Stimulated activated CD4-positive, alpha-beta T cell treated with anti-CD3 and anti-CD28 coated beads, Interleukin-4, amount 100 ng/mL, for 24 hours (primary cell): ENCODE data around the gene KAZN.

Source experiments
- DNase-seq: peaks from one replicate; pipeline ENCODE4 v3.0.0-alpha.2; 2020

KAZN gene

GRCh38 chr1:14871218-14871970 lies 272.9 kb downstream of the KAZN start:
- no peak for DNase-seq

DNA sequence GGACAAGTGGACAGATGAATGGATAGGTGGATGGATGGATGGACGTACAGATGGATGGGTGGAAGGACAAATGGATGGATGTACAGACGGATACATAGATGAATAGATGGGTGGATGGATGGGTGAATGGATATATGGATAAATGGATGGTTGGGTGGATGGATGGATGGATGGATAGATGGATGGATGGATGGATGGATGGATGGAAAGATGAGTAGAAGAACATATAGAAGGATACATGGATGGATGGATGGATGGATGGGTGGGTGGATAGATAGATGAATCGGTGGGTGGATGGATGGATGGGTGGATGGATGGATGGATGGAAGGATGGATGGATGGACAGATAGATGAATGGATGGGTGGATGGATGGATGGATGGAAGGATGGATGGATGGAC lies 274.3 kb downstream of the KAZN start:
- DNase-seq, result no peak

DNA sequence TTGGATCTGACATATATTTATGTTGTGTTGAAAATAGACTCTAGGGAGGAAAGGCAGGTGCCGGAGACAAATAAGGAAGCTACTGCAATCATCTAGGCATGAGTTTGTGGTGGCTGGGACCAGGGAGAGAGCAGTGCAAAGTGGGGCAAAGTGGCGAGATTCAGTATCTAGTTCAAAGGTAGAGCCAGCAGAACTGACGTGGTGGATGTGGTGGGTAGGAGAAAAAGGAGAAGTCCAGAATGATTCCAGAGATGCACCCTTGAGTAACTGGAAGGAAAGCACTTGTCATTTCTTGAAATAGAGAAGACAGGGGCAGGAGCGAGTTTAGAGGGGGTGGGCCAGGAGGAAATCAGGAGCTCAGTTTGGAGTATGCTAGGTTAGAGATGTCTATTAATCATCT lies 275.2 kb downstream of the KAZN start:
- no peak for DNase-seq

- no peak for DNase-seq
These were observed 277.3 kb downstream of the KAZN start for GRCh38 chr1:14875524-14876509.

DNA sequence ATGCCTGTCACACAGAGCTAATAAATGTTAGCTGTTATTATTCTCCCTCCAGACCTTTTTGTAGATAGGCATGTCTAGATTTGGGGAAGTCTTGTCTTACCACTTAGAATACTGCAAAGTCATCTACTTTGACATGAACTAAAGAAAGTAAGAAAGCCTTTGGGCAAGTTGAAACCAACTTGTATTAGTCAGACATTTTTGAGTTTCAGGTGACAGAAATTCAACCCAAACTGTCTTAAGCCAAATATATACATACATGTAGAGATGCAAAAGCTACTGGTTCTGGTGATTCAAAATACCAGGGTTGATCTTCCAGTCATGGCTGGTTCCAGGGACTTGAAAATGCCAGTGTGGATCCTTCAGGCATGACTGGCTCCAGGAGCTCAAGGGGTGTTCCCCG lies 278.3 kb downstream of the KAZN start:
- no peak for DNase-seq

- DNase-seq, result no peak
These were observed 278.7 kb downstream of the KAZN start for GRCh38 chr1:14877224-14877623.

DNA sequence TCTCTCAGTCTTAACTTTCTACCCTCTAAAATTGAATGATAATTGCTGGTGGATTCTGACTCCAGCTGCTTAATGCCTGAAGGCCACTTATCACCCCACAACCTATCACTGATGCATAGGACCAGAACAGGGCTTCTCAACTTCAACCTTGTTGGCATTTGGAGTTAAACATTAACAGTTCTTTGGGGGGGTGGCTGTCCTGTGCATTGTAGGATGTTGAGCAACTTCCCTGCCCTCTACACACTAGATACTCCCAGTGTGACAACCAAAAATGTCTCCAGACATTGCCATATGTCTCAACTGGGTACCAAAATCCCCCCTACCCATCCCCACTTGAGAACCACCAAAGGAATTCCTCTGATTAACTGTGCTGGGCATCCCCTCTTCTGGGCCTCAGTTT lies 279.6 kb downstream of the KAZN start:
- DNase-seq, result no peak

GRCh38 chr1:14878951-14879350 lies 280.5 kb downstream of the KAZN start:
- no peak for DNase-seq

DNA sequence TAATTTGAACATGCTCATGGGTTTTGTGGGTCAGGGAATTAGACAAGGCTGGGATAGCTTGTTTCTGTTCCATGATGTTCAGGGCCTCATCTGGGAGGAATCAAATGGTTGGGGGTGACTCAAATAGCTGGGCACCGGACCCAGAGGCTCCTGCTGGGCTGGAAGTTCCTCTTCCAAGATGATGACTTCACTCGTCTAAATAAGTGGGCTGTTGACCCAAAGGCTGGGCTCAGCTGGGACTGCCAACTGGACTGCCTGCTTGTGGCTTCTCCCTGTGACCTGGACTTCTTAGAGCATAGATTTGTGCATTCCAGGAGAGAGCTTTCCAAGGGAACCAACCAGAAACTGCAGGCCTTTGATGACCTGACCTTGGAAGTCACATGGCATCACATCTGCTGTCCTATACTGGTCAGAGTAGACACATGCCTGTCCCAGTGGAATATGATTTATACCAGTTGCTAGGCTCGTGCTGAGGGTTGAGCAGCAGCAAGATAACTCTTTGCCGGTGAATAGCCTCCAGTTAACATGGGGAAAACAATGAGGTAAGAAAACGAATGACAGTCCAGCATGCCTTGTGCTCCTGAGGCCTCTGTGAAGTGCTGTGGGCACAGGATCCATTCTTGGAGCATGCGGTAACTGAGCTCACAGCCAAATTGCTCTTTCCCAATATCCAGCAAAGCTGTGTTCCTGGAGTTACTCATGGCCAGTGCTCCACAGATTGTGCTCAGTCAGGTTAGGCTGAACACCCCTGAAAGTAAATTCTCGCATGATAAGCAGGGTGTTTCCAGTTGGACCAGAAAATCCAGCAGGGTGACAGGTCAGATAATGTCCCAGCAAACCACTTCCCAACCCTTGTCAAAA lies 282.2 kb downstream of the KAZN start:
- no peak for DNase-seq

GRCh38 chr1:14881775-14882672 lies 283.5 kb downstream of the KAZN start:
- no peak for DNase-seq

DNA sequence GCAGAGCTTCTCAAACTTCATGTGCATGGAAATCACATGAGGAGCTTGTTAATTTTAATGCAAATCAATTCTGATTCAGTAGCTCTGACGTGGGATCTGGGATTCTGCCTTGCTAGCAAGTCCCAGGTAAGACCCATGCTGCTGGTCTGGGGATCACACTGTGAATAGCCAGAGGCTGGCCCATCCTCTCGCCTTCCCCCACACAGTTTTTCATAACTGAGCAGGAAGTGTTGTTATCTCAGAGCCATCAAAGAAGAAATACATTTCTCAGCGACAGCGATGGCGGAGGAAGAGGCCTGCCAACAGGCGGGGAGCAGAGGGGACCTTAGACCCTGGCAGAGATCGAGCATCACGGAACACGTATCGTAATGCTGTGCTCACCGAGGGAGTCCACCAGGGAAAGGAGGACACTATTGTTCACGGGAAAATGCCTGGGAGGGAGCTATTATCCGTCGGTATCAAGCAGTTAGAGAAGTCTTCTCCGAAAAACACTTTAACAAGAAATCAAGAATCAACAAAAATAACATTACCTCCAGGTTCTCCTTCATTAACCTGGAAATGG lies 286.2 kb downstream of the KAZN start:
- no peak for DNase-seq

- DNase-seq, result no peak
These were observed 288.6 kb downstream of the KAZN start for GRCh38 chr1:14887044-14887566.

DNA sequence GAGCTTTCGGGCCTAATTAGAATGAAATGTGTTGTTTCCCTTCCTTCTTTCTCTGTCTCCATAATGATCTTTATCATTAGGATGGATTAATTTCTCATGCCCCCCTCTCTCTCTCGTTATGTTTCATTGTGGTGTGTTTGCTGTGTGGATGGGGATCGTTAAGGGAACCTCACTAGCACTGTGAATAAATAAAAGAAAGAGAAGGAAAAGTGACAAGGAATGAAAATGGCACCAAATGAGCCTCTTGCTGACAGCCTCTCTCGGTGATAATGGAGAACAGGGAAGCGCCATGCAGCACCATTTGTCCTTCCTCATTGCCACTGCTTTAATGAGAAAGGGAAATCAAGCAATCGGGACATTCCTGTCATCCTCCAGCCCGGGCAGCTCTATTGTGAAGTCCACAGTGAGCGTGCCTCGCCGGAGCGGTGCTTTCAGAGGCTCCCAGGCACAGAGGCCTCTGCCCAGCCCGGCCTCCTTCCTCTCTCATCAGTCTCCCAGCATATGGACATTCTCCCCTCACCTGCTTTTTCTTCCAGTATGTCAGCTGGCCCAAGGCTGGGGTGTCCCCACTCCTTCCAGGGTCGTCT lies 289.4 kb downstream of the KAZN start:
- no peak for DNase-seq

GRCh38 chr1:14888374-14888773 lies 289.9 kb downstream of the KAZN start:
- no peak for DNase-seq

GRCh38 chr1:14889825-14890440 lies 291.4 kb downstream of the KAZN start:
- no peak for DNase-seq

GRCh38 chr1:14891991-14892390 lies 293.5 kb downstream of the KAZN start:
- DNase-seq, result no peak

GRCh38 chr1:14894811-14895560 lies 296.5 kb downstream of the KAZN start:
- no peak for DNase-seq

DNA sequence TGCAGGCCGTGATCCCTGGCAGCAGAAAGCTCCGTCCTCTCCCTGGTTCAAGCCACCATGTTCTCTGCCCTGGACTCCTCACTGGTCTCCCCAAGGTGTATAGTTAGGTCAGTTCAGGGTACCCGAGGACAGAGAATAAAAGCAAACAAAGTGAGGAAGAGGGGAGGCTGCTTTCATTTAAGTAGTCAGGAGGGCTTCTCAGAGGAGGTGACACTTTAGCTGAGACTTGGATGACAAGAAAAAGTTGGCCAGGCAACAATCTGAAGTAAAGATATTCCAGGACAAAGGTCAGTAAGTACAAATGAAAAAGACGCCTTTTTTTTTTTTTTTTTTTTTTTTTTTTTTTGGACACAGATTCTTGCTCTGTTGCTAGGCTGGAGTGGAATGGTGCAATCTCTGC lies 297.2 kb downstream of the KAZN start:
- no peak for DNase-seq

DNA sequence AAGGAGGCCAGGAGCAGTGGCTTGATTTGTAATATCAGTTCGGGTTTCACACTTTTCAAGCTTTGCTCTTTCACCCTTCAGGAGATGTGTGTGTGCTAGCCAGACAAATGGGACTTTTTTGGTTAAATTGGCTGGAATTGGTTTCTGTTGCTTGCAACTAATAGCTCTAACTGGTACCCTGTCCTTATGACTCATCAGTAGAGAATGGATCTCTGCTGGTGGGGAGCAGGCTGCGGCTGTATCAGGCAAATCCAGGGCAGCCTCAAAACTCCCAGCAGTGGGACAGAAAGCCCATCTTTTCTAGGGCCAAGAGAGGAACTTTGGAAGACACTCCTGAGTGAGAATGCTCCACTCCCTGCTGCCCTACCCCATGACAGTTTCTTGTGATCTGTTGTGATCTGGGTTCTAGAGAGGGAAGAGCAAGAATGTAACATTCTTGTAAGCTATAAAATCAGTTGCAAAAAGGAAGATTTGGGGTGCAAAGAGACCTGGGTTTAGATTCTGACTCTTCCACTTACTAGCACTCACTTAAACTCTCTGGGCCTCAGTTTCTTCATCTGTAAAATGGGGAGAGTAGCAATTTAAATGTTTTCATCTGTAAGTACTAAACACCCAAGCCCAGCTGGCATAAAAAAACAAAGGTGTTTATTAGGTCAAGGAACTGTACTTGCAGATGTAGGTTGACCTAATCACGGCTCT lies 298.0 kb downstream of the KAZN start:
- no peak for DNase-seq
